ENCODE results near the gene CFAP74. TPM values are rescaled to one million over a fixed set of nuclear protein-coding genes. Genes with fewer than 3 reads are reported as not detected.
A peak's percentile ranks its signal among the peaks of the same experiment; 100 is the strongest.

The CFAP74 gene
- total and polyA plus RNA-seq, 2 of the 13 experiments (the other 11 are each of a cell fraction or from before 2014, with no cell fraction given) = 0.27 to 0.62 TPM

GRCh38 chr1:1918901-1919303 is 84.7 kb downstream of the CFAP74 start, which contains the start of gene TMEM52 (continued):
- TF ChIP-seq ZNF256 (CRISPR knock-in tag; conservative IDR thresholded peaks at IDR 0.05) = no peak
- no peak for TF ChIP-seq MTA3 (CRISPR knock-in tag; IDR thresholded peaks at IDR 0.05)
- TF ChIP-seq ZBTB38 (CRISPR knock-in tag; IDR thresholded peaks at IDR 0.05) = no peak; the same call in 1 of the 2 replicates
- TF ChIP-seq ZNF569 (CRISPR knock-in tag; IDR thresholded peaks at IDR 0.05; ENCODE audit: borderline replicate concordance) = no peak
- no peak for TF ChIP-seq DRAP1 (CRISPR knock-in tag; IDR thresholded peaks at IDR 0.05)
- no peak for TF ChIP-seq TCF12 (IDR thresholded peaks at IDR 0.05)
- TF ChIP-seq TCF12 (CRISPR knock-in tag; IDR thresholded peaks at IDR 0.05) = 0 out of 2 replicates have a peak, but pooled peaks have one; percentile 57
- TF ChIP-seq TGIF2 (CRISPR knock-in tag; IDR thresholded peaks at IDR 0.05) = 0 out of 2 replicates have a peak, but pooled peaks have one; percentile 47
- TF ChIP-seq CENPT (CRISPR knock-in tag; IDR thresholded peaks at IDR 0.05; ENCODE audit: low read depth) = no peak
- TF ChIP-seq POLR2A (IDR thresholded peaks at IDR 0.05; ENCODE audit: insufficient read depth in 1 of 2, low read depth in 2 of 2, low read length in 2 of 2) = peak in 1 of 2 experiments; percentile 71; a peak in 2 of 4 replicates
- no peak for TF ChIP-seq ATM (IDR thresholded peaks at IDR 0.05; ENCODE audit: borderline replicate concordance)
- TF ChIP-seq PHF8 (CRISPR knock-in tag; IDR thresholded peaks at IDR 0.05) = 0 out of 2 replicates have a peak, but pooled peaks have one; percentile 6
- TF ChIP-seq CEBPB (IDR thresholded peaks at IDR 0.05; ENCODE audit: borderline replicate concordance, low read depth, low read length) = no peak
- TF ChIP-seq CCDC6 (CRISPR knock-in tag; IDR thresholded peaks at IDR 0.05) = no peak
- TF ChIP-seq KDM4B (CRISPR knock-in tag; IDR thresholded peaks at IDR 0.05) = no peak
- TF ChIP-seq ARID4A (CRISPR knock-in tag; IDR thresholded peaks at IDR 0.05; ENCODE audit: borderline replicate concordance) = peak; percentile 65
- no peak for TF ChIP-seq ZNF343 (CRISPR knock-in tag; IDR thresholded peaks at IDR 0.05)
- TF ChIP-seq HMGXB4 (CRISPR knock-in tag; IDR thresholded peaks at IDR 0.05; ENCODE audit: borderline replicate concordance in 1 of 2, low read depth in 1 of 2) = peak in 1 of 2 experiments; percentile 15; a peak in 1 of 4 replicates
- TF ChIP-seq ZSCAN30 (CRISPR knock-in tag; IDR thresholded peaks at IDR 0.05) = no peak
- TF ChIP-seq ZNF281 (CRISPR knock-in tag; IDR thresholded peaks at IDR 0.05; ENCODE audit: borderline replicate concordance) = peak; percentile 28
- TF ChIP-seq ZNF30 (CRISPR knock-in tag; IDR thresholded peaks at IDR 0.05) = no peak
- TF ChIP-seq ZNF773 (CRISPR knock-in tag; IDR thresholded peaks at IDR 0.05; ENCODE audit: borderline replicate concordance) = no peak
- no peak for TF ChIP-seq CHD2 (IDR thresholded peaks at IDR 0.05; ENCODE audit: low read depth, low read length)

Data from HepG2 (cell line).